HL-60 (cell line): ENCODE measurements around the gene KCNAB3.

Experiments used
- DNase-seq, 2 experiments: peaks; one replicate each; pipeline ENCODE4 v3.0.0-alpha.2; 2010 to 2020; ENCODE audit warnings: low read depth in 1 of 2, low spot score in 1 of 2
- H3K27ac ChIP-seq: fragments of 250-450 bp; sonication (Bioruptor Pico); replicated peaks from 2 replicates; pipeline ENCODE4 v1.5.1; 2020; ENCODE audit warnings: mild to moderate bottlenecking, moderate library complexity
- H3K27me3 ChIP-seq: fragments of 250-450 bp; sonication (Bioruptor Pico); 2 replicates; pipeline ENCODE4 v1.5.1; 2021; ENCODE audit warnings: mild to moderate bottlenecking, moderate library complexity; ENCODE audit not compliant: insufficient read depth, poor library complexity, severe bottlenecking
- H3K4me3 ChIP-seq: replicated peaks from 2 replicates; pipeline ENCODE4 v1.5.1; 2011; ENCODE audit warnings: mild to moderate bottlenecking, control low read depth, low read length; ENCODE audit not compliant: insufficient read depth
- CTCF ChIP-seq: IDR thresholded peaks from one replicate; pipeline ENCODE4 v1.5.1; 2011; ENCODE audit warnings: low read length, control low read depth, inconsistent platforms; ENCODE audit not compliant: insufficient read depth
- GABPA ChIP-seq: IDR thresholded peaks from 2 replicates; pipeline ENCODE4 v1.6.1; 2012; ENCODE audit warnings: low read depth
- POLR2AphosphoS5 ChIP-seq: IDR thresholded peaks from 2 replicates; pipeline ENCODE4 v1.6.1; 2012; ENCODE audit warnings: low read depth
- REST ChIP-seq: IDR thresholded peaks from 2 replicates; pipeline ENCODE4 v1.6.1; 2012; ENCODE audit warnings: low read depth; ENCODE audit not compliant: insufficient replicate concordance
- SPI1 ChIP-seq: IDR thresholded peaks from 2 replicates; pipeline ENCODE4 v1.6.1; 2012; ENCODE audit warnings: low read depth, mild to moderate bottlenecking, borderline replicate concordance
- long read RNA-seq: library from polyadenylated mRNA; unstranded; transcript quantifications from one replicate; pipeline ENCODE4 v2.0.0, GENCODE V29; 2020

The KCNAB3 gene
- long read RNA-seq, partial matches to known transcripts: 0 of 1 reads
- long read RNA-seq, other reads (novel, unspliced or antisense): 1 of 1 reads

- H3K4me3 ChIP-seq: no peak within 1 kb of the TSS
- no peak for TF ChIP-seq CTCF
- TF ChIP-seq SPI1: no peak
- TF ChIP-seq REST: no peak
- TF ChIP-seq GABPA: no peak
- no peak for TF ChIP-seq POLR2AphosphoS5
- H3K27me3 ChIP-seq: no peaks in the 10 kb centered on the region
Observed at GRCh38 chr17:7929158-7930023, at the start of gene KCNAB3. Gene KCNAB3 (minus strand): TSS chr17:7929856. CDS start chr17:7929435, 421 bp downstream.

GRCh38 chr17:7977805-7978204 lies 48.1 kb upstream of the KCNAB3 start:
- H3K4me3 ChIP-seq: no peak overlapping the region
- no peak overlapping the region for H3K27ac ChIP-seq
- H3K27me3 ChIP-seq: no peaks in the 10 kb centered on the region
- no peak for DNase-seq
- TF ChIP-seq CTCF (no peak), REST (no peak), POLR2AphosphoS5 (no peak), SPI1 (no peak), GABPA (no peak)

More at GRCh38 chr17:7929158-7930023, at the start of gene KCNAB3:
- no peak within 1 kb of the TSS for H3K27ac ChIP-seq
- DNase-seq: no peak

DNA sequence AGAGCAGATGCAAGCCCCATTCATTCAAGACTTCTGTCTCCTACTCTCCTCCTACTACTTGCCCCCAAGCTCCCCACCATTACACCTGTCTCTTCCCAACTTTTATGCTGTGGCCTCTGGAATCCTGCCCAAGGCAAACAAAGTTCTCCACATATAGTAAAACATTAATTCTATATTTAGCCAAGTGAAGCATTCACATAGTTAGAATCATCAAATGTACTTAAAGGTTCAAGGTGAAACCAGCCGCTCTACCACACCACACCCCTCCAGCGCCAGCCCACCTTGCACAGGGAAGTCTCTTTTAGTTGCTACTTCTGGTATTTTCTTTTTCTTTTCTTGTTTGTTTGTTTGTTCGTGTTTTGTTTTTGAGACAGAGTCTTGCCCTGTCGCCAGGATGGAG lies 47.4 kb upstream of the KCNAB3 start:
- DNase-seq: no peak
- H3K27me3 ChIP-seq: no peaks in the 10 kb centered on the region
- H3K4me3 ChIP-seq: no peak overlapping the region
- TF ChIP-seq REST (no peak), CTCF (no peak), SPI1 (no peak), POLR2AphosphoS5 (no peak), GABPA (no peak)
- H3K27ac ChIP-seq: no peak overlapping the region
